PC-9 (cell line): ENCODE results near the gene ATXN1. TPM values are rescaled to one million over a fixed set of nuclear protein-coding genes. Genes with fewer than 3 reads are reported as not detected.

Experiments used
- BruUV-seq: library from RNA; stranded (reverse); fragments of 400-500 nt; replicated peaks from 2 replicates; lab custom pipeline; 2021; lab: Mats Ljungman, UMichigan
- CTCF ChIA-PET: fragments of 300-600 bp; sonication (Branson Sonifier 250); formaldehyde crosslinking; loops from one replicate; lab custom pipeline; 2022; ENCODE audit warnings: antibody characterized with exemption; lab: Charles Lee
- POLR2A ChIA-PET: fragments of 300-600 bp; sonication (Branson Sonifier 250); formaldehyde crosslinking; loops from one replicate; lab custom pipeline; 2022; ENCODE audit warnings: antibody characterized with exemption; ENCODE audit not compliant: unreplicated experiment; lab: Charles Lee
- DNase-seq, 2 experiments: peaks; one replicate each; pipeline versions ENCODE4 v3.0.0 to v3.0.0-alpha.2; 2015 to 2022; ENCODE audit warnings: mixed read lengths in 1 of 2
- H2AFZ ChIP-seq: fragments of 200-600 bp; sonication (generic); 2 replicates; pipeline ENCODE4 v1.8.1; 2017; ENCODE audit warnings: antibody characterized with exemption
- H3F3A ChIP-seq: fragments of 200-600 bp; sonication (generic); 2 replicates; pipeline ENCODE4 v1.8.1; 2017; ENCODE audit warnings: antibody characterized with exemption, mild to moderate bottlenecking, low read depth; ENCODE audit not compliant: insufficient read depth
- H3K27ac ChIP-seq: fragments of 200-600 bp; sonication (generic); 2 replicates; pipeline ENCODE4 v1.6.1; 2016; ENCODE audit warnings: mixed run types
- H3K27me3 ChIP-seq: fragments of 200-600 bp; sonication (generic); 2 replicates; pipeline ENCODE4 v1.6.1; 2016; ENCODE audit warnings: low read depth, mixed run types; ENCODE audit not compliant: insufficient read depth
- H3K36me3 ChIP-seq: fragments of 200-600 bp; sonication (generic); 2 replicates; pipeline ENCODE4 v1.6.1; 2016; ENCODE audit warnings: low read depth, mixed run types
- H3K4me1 ChIP-seq: fragments of 200-600 bp; sonication (generic); replicated peaks from 2 replicates; pipeline ENCODE4 v1.6.1; 2016; ENCODE audit warnings: mixed run types; ENCODE audit not compliant: insufficient read depth
- H3K4me2 ChIP-seq: fragments of 200-600 bp; sonication (generic); 2 replicates; pipeline ENCODE4 v1.6.1; 2017; ENCODE audit warnings: mixed run types
- H3K4me3 ChIP-seq: fragments of 200-600 bp; sonication (generic); 2 replicates; pipeline ENCODE4 v1.6.1; 2016; ENCODE audit warnings: mixed run types
- H3K79me2 ChIP-seq: fragments of 200-600 bp; sonication (generic); 2 replicates; pipeline ENCODE4 v1.6.1; 2017; ENCODE audit warnings: low read depth, mixed run types
- H3K9me2 ChIP-seq: fragments of 200-600 bp; sonication (generic); 2 replicates; pipeline ENCODE4 v1.8.1; 2017; ENCODE audit warnings: mild to moderate bottlenecking; ENCODE audit not compliant: insufficient read depth
- H3K9me3 ChIP-seq: fragments of 200-600 bp; sonication (generic); 2 replicates; pipeline ENCODE4 v1.8.1; 2016; ENCODE audit warnings: low read depth; ENCODE audit not compliant: insufficient read depth
- H4K20me1 ChIP-seq: fragments of 200-600 bp; sonication (generic); 2 replicates; pipeline ENCODE4 v1.8.1; 2017; ENCODE audit not compliant: insufficient read depth
- CTCF ChIP-seq: fragments of 200-600 bp; sonication (generic); conservative IDR thresholded peaks from 2 replicates; pipeline ENCODE4 v1.6.1; 2017; ENCODE audit warnings: mixed run types, antibody characterized with exemption, mild to moderate bottlenecking, moderate library complexity
- EZH2 ChIP-seq: fragments of 200-600 bp; sonication (generic); IDR thresholded peaks from 2 replicates; pipeline ENCODE4 v1.8.0; 2017; ENCODE audit warnings: antibody characterized with exemption, low read depth
- intact Hi-C: fragments of 100-400 bp; cut with micrococcal nuclease; formaldehyde crosslinking; loops from one replicate; pipeline ENCODE4 v1.10.0; 2022; ENCODE audit not compliant: unreplicated experiment
- total RNA-seq: library from RNA; stranded (reverse); gene quantifications from 2 replicates; pipeline ENCODE4 v1.2.3, GENCODE V29; 2021

Gene ATXN1
- total RNA-seq, 1 experiment from 2014 or later = 42.7 TPM

- peaks cover 4% of the 10 kb centered on the region; the same call in 1 of the 2 replicates for H3F3A ChIP-seq
- H3K4me1 ChIP-seq = peaks cover 15% of the 10 kb centered on the region
- intact Hi-C loops = no loop called here
- no peak overlapping the region for H2AFZ ChIP-seq
- H3K9me3 ChIP-seq = no peaks in the 10 kb centered on the region
- no peak overlapping the region for H3K27ac ChIP-seq
- no peak overlapping the region for H3K4me3 ChIP-seq
- H3K4me2 ChIP-seq = 0 out of 2 replicates have a peak overlapping the region, but pooled peaks have one; percentile 2
- no TSS peak for BruUV-seq
- no peaks in the 10 kb centered on the region for H3K9me2 ChIP-seq
- no peaks in the 10 kb centered on the region for H3K36me3 ChIP-seq
- no peaks in the 10 kb centered on the region for H3K79me2 ChIP-seq
- peak in 1 of 2 experiments; percentile 79 for DNase-seq
- no peaks in the 10 kb centered on the region for H3K27me3 ChIP-seq
- no peaks in the 10 kb centered on the region for H4K20me1 ChIP-seq
- ChIA-PET POLR2A (interaction anchor here (0.6 kb wide), 2 partner anchors 19 to 23 kb away, joined by 3 read pairs; no protein-coding TSS in a partner anchor), CTCF (interaction anchor here (0.6 kb wide), 1 partner anchor 483 kb away, joined by 3 read pairs; no protein-coding TSS in a partner anchor)
- TF ChIP-seq EZH2 = no peak
Observed at GRCh38 chr6:16799279-16800193, 38.3 kb upstream of the ATXN1 start.

GRCh38 chr6:16793828-16794412, 32.7 kb upstream of the ATXN1 start:
- Histone ChIP-seq H3K9me3 (peaks cover 5% of the 10 kb centered on the region; the same call in 1 of the 2 replicates), H3K9me2 (no peaks in the 10 kb centered on the region), H3K27ac (no peak overlapping the region), H2AFZ (no peak overlapping the region), H3K36me3 (no peaks in the 10 kb centered on the region), H4K20me1 (no peaks in the 10 kb centered on the region), H3F3A (no peaks in the 10 kb centered on the region), H3K4me3 (no peak overlapping the region), H3K4me2 (no peak overlapping the region), H3K27me3 (no peaks in the 10 kb centered on the region), H3K79me2 (no peaks in the 10 kb centered on the region), H3K4me1 (no peaks in the 10 kb centered on the region)
- DNase-seq = no peak
- peak; percentile 34; the same call in 1 of the 2 replicates for TF ChIP-seq CTCF
- no peak for TF ChIP-seq EZH2
- no TSS peak for BruUV-seq
- POLR2A ChIA-PET = no interaction called here
- CTCF ChIA-PET = no interaction called here
- intact Hi-C loops = no loop called here

- H4K20me1 ChIP-seq = no peaks in the 10 kb centered on the region
- intact Hi-C loops = no loop called here
- H3K9me3 ChIP-seq = peaks cover 5% of the 10 kb centered on the region
- H3K9me2 ChIP-seq = no peaks in the 10 kb centered on the region
- H3F3A ChIP-seq = no peaks in the 10 kb centered on the region
- H2AFZ ChIP-seq = no peak overlapping the region
- no peak overlapping the region for H3K4me3 ChIP-seq
- no peak for TF ChIP-seq CTCF
- TF ChIP-seq EZH2 = no peak
- no peak overlapping the region for H3K4me2 ChIP-seq
- DNase-seq = no peak
- ChIA-PET POLR2A (no interaction called here), CTCF (no interaction called here)
- H3K27me3 ChIP-seq = no peaks in the 10 kb centered on the region
- no peaks in the 10 kb centered on the region for H3K79me2 ChIP-seq
- no peak overlapping the region for H3K27ac ChIP-seq
- H3K4me1 ChIP-seq = no peaks in the 10 kb centered on the region
- no peaks in the 10 kb centered on the region for H3K36me3 ChIP-seq
- BruUV-seq = no TSS peak
Observed at GRCh38 chr6:16789329-16790038, 28.2 kb upstream of the ATXN1 start.
